ENCODE data around the gene ITGB1. TPM values are rescaled to one million over a fixed set of nuclear protein-coding genes. Genes with fewer than 3 reads are reported as not detected.
A peak's percentile ranks its signal among the peaks of the same experiment; 100 is the strongest.

Gene ITGB1
- total and polyA plus RNA-seq, 9 of the 15 experiments (the other 6 are each of a cell fraction or from before 2014, with no cell fraction given), result 40.2 to 194 (median 155) TPM

- no peak for TF ChIP-seq ATF1 (CRISPR knock-in tag; IDR thresholded peaks at IDR 0.05)
- TF ChIP-seq ATF1 (tag; IDR thresholded peaks at IDR 0.05), result 0 out of 2 replicates have a peak, but pooled peaks have one; percentile 10
- no peak for TF ChIP-seq SUPT5H (IDR thresholded peaks at IDR 0.05)
- peak; percentile 28; the same call in 1 of the 2 replicates for TF ChIP-seq CBFA2T2 (conservative IDR thresholded peaks at IDR 0.05)
- no peak for TF ChIP-seq ETS2 (tag; IDR thresholded peaks at IDR 0.05; ENCODE audit: borderline replicate concordance, poor library complexity, severe bottlenecking)
- TF ChIP-seq ZNF445 (CRISPR knock-in tag; IDR thresholded peaks at IDR 0.05; ENCODE audit: low read depth), result no peak
- no peak for TF ChIP-seq ZBTB11 (CRISPR knock-in tag; IDR thresholded peaks at IDR 0.05)
- TF ChIP-seq SAFB (IDR thresholded peaks at IDR 0.05; ENCODE audit: borderline replicate concordance, low read depth, low read length), result no peak
- no peak for TF ChIP-seq ZBTB7A (IDR thresholded peaks at IDR 0.05; ENCODE audit: borderline replicate concordance, control insufficient read depth, low read depth, low read length)
- no peak for TF ChIP-seq BACH1 (tag; IDR thresholded peaks at IDR 0.05)
- peak; percentile 41; the same call in 1 of the 2 replicates for TF ChIP-seq CREM (IDR thresholded peaks at IDR 0.05; ENCODE audit: low read depth)
- 0 out of 2 replicates have a peak, but pooled peaks have one; percentile 16 for TF ChIP-seq TCF3 (CRISPR knock-in tag; IDR thresholded peaks at IDR 0.05)
- no peak for TF ChIP-seq ZNF699 (CRISPR knock-in tag; IDR thresholded peaks at IDR 0.05; ENCODE audit: insufficient replicate concordance)
- no peak for TF ChIP-seq ARID4B (CRISPR knock-in tag; IDR thresholded peaks at IDR 0.05)
- peak; percentile 53; the same call in 1 of the 2 replicates for TF ChIP-seq ARID1B (IDR thresholded peaks at IDR 0.05)
- no peak for TF ChIP-seq PBX2 (CRISPR knock-in tag; IDR thresholded peaks at IDR 0.05; ENCODE audit: low read depth)
- TF ChIP-seq PBX2 (tag; conservative IDR thresholded peaks at IDR 0.05; ENCODE audit: low read depth), result peak; percentile 60
- peak; percentile 36; the same call in 1 of the 2 replicates for TF ChIP-seq TEAD4 (IDR thresholded peaks at IDR 0.05; ENCODE audit: low read length)
- no peak for TF ChIP-seq TEAD4 (CRISPR knock-in tag; IDR thresholded peaks at IDR 0.05; ENCODE audit: borderline replicate concordance)
Observed at GRCh38 chr10:32981760-32982159, 23.7 kb upstream of the ITGB1 start (continued).
